ENCODE measurements around the gene KRTAP16-1.

The KRTAP16-1 gene

GRCh38 chr17:41329279-41329948, 20.3 kb upstream of the KRTAP16-1 start:
- DNase-seq = no peak

- no peak for DNase-seq
These were observed 19.1 kb upstream of the KRTAP16-1 start for GRCh38 chr17:41328207-41328606.

GRCh38 chr17:41327411-41328120, 18.5 kb upstream of the KRTAP16-1 start:
- no peak for DNase-seq

- no peak for DNase-seq
These were observed 17.4 kb upstream of the KRTAP16-1 start for GRCh38 chr17:41326173-41327145.

- DNase-seq = no peak
These were observed 16.5 kb upstream of the KRTAP16-1 start for GRCh38 chr17:41325611-41326010.

GRCh38 chr17:41325126-41325525, 16.0 kb upstream of the KRTAP16-1 start:
- no peak for DNase-seq

GRCh38 chr17:41324180-41325075, 15.3 kb upstream of the KRTAP16-1 start:
- no peak for DNase-seq

GRCh38 chr17:41322903-41323895, 14.1 kb upstream of the KRTAP16-1 start:
- DNase-seq = no peak

GRCh38 chr17:41322094-41322902, 13.2 kb upstream of the KRTAP16-1 start:
- no peak for DNase-seq

GRCh38 chr17:41318231-41318630, 9.1 kb upstream of the KRTAP16-1 start:
- no peak for DNase-seq

GRCh38 chr17:41315814-41316445, 6.8 kb upstream of the KRTAP16-1 start:
- DNase-seq = no peak

GRCh38 chr17:41315204-41315794, 6.2 kb upstream of the KRTAP16-1 start, which contains the start of gene KRTAP17-1:
Gene KRTAP17-1 (minus strand): TSS chr17:41315710. CDS start chr17:41315650, 60 bp downstream.
- DNase-seq = no peak

- DNase-seq = no peak
These were observed 2.0 kb upstream of the KRTAP16-1 start for GRCh38 chr17:41311111-41311510.

- no peak for DNase-seq
These were observed 725 bp downstream of the KRTAP16-1 start for GRCh38 chr17:41308251-41308917.

GRCh38 chr17:41307647-41308046, 1.5 kb downstream of the KRTAP16-1 start:
- no peak for DNase-seq

- no peak for DNase-seq
These were observed 5.0 kb downstream of the KRTAP16-1 start for GRCh38 chr17:41304091-41304490.

GRCh38 chr17:41302981-41303380, 6.1 kb downstream of the KRTAP16-1 start:
- DNase-seq = no peak
